ENCODE results near the gene SEPTIN2.

The SEPTIN2 gene

GRCh38 chr2:241273210-241274020 lies 42.3 kb upstream of the SEPTIN2 start:
- Histone ChIP-seq H3K79me2 (ENCODE audit: control insufficient read depth, insufficient read depth, low read length, poor library complexity) (peaks cover 23% of the 10 kb centered on the region), H3K9me3 (ENCODE audit: insufficient read depth, low read depth, low read length) (no peaks in the 10 kb centered on the region), H3K18ac (ENCODE audit: low read length) (no peak overlapping the region), H3K36me3 (ENCODE audit: control insufficient read depth in 1 of 2, insufficient read depth in 2 of 2, low read length in 2 of 2) (peaks cover 2 to 5% of the 10 kb centered on the region in 2 experiments), H2AFZ (ENCODE audit: insufficient read depth, low read length, poor library complexity) (no peak overlapping the region), H3K9ac (ENCODE audit: low read length) (peak overlapping the region; percentile 12), H3K14ac (ENCODE audit: low read length) (no peak overlapping the region), H4K8ac (ENCODE audit: low read depth, low read length) (peak overlapping the region; percentile 2), H3K23ac (ENCODE audit: low read length) (no peak overlapping the region), H2AK5ac (ENCODE audit: low read length) (no peak overlapping the region), H3K27me3 (ENCODE audit: insufficient read depth, low read length) (no peaks in the 10 kb centered on the region), H3K4me2 (ENCODE audit: low read length) (peak overlapping the region; percentile 79), H4K91ac (ENCODE audit: low read depth, low read length) (no peak overlapping the region), H3K4ac (ENCODE audit: low read depth, low read length) (peak overlapping the region; percentile 2), H3K4me1 (ENCODE audit: control insufficient read depth in 1 of 2, insufficient read depth in 2 of 2, low read length in 2 of 2) (peaks cover 19 to 26% of the 10 kb centered on the region in 2 experiments), H3K27ac (ENCODE audit: low read depth, low read length) (peak overlapping the region; percentile 27), H2BK120ac (ENCODE audit: insufficient read depth, low read length, poor library complexity) (no peak overlapping the region), H3K79me1 (ENCODE audit: low read length) (peaks cover 12% of the 10 kb centered on the region), H2BK12ac (ENCODE audit: low read length) (no peak overlapping the region), H4K12ac (ENCODE audit: low read depth, low read length) (peak overlapping the region; percentile 2), H2BK5ac (ENCODE audit: low read depth, low read length, poor library complexity) (no peak overlapping the region), H3K4me3 (ENCODE audit: low read depth, low read length) (peak overlapping the region; percentile 92)
- WGBS (ENCODE audit: extremely low coverage, insufficient coverage, insufficient read length), result 100% methylated on average over 1 of the region's 21 CpGs
- peak in 1 of 2 donors; percentile 23 for DNase-seq

- Histone ChIP-seq H4K12ac (ENCODE audit: low read depth, low read length) (no peak overlapping the region), H4K91ac (ENCODE audit: low read depth, low read length) (no peak overlapping the region), H3K9me3 (ENCODE audit: insufficient read depth, low read depth, low read length) (no peaks in the 10 kb centered on the region), H4K8ac (ENCODE audit: low read depth, low read length) (no peak overlapping the region), H2BK5ac (ENCODE audit: low read depth, low read length, poor library complexity) (no peak overlapping the region), H3K79me1 (ENCODE audit: low read length) (peaks cover 12% of the 10 kb centered on the region), H2AK5ac (ENCODE audit: low read length) (no peak overlapping the region), H2AFZ (ENCODE audit: insufficient read depth, low read length, poor library complexity) (no peak overlapping the region), H3K4me1 (ENCODE audit: control insufficient read depth in 1 of 2, insufficient read depth in 2 of 2, low read length in 2 of 2) (peaks cover 16 to 21% of the 10 kb centered on the region in 2 experiments), H3K23ac (ENCODE audit: low read length) (no peak overlapping the region), H3K79me2 (ENCODE audit: control insufficient read depth, insufficient read depth, low read length, poor library complexity) (peaks cover 23% of the 10 kb centered on the region), H2BK12ac (ENCODE audit: low read length) (no peak overlapping the region), H3K27me3 (ENCODE audit: insufficient read depth, low read length) (no peaks in the 10 kb centered on the region), H3K9ac (ENCODE audit: low read length) (no peak overlapping the region), H3K4ac (ENCODE audit: low read depth, low read length) (no peak overlapping the region), H2BK120ac (ENCODE audit: insufficient read depth, low read length, poor library complexity) (no peak overlapping the region), H3K4me3 (ENCODE audit: low read depth, low read length) (no peak overlapping the region), H3K14ac (ENCODE audit: low read length) (no peak overlapping the region), H3K18ac (ENCODE audit: low read length) (no peak overlapping the region), H3K4me2 (ENCODE audit: low read length) (no peak overlapping the region), H3K27ac (ENCODE audit: low read depth, low read length) (no peak overlapping the region), H3K36me3 (ENCODE audit: control insufficient read depth in 1 of 2, insufficient read depth in 2 of 2, low read length in 2 of 2) (peaks cover 0 to 3% of the 10 kb centered on the region in 2 experiments)
- peak; percentile 75 to 86 for DNase-seq
- no CpG with 5 or more reads among the region's 5 CpGs for WGBS (ENCODE audit: extremely low coverage, insufficient coverage, insufficient read length)
Observed at GRCh38 chr2:241274127-241274526, 41.6 kb upstream of the SEPTIN2 start.

GRCh38 chr2:241275504-241275903 lies 40.2 kb upstream of the SEPTIN2 start:
- no peaks in the 10 kb centered on the region for H3K9me3 ChIP-seq (ENCODE audit: insufficient read depth, low read depth, low read length)
- no peak overlapping the region for H2AK5ac ChIP-seq (ENCODE audit: low read length)
- no peak overlapping the region for H4K91ac ChIP-seq (ENCODE audit: low read depth, low read length)
- no peak overlapping the region for H3K18ac ChIP-seq (ENCODE audit: low read length)
- no peaks in the 10 kb centered on the region for H3K27me3 ChIP-seq (ENCODE audit: insufficient read depth, low read length)
- no peak overlapping the region for H2BK5ac ChIP-seq (ENCODE audit: low read depth, low read length, poor library complexity)
- H4K12ac ChIP-seq (ENCODE audit: low read depth, low read length), result no peak overlapping the region
- peaks cover 7 to 17% of the 10 kb centered on the region in 2 experiments for H3K4me1 ChIP-seq (ENCODE audit: control insufficient read depth in 1 of 2, insufficient read depth in 2 of 2, low read length in 2 of 2)
- no peak overlapping the region for H4K8ac ChIP-seq (ENCODE audit: low read depth, low read length)
- no peak overlapping the region for H3K4ac ChIP-seq (ENCODE audit: low read depth, low read length)
- H2BK120ac ChIP-seq (ENCODE audit: insufficient read depth, low read length, poor library complexity), result no peak overlapping the region
- no peak overlapping the region for H3K27ac ChIP-seq (ENCODE audit: low read depth, low read length)
- DNase-seq, result no peak
- no peak overlapping the region for H3K9ac ChIP-seq (ENCODE audit: low read length)
- no peak overlapping the region for H3K4me3 ChIP-seq (ENCODE audit: low read depth, low read length)
- peaks cover 0 to 2% of the 10 kb centered on the region in 2 experiments for H3K36me3 ChIP-seq (ENCODE audit: control insufficient read depth in 1 of 2, insufficient read depth in 2 of 2, low read length in 2 of 2)
- no peak overlapping the region for H3K23ac ChIP-seq (ENCODE audit: low read length)
- peaks cover 19% of the 10 kb centered on the region for H3K79me2 ChIP-seq (ENCODE audit: control insufficient read depth, insufficient read depth, low read length, poor library complexity)
- H3K4me2 ChIP-seq (ENCODE audit: low read length), result no peak overlapping the region
- no peak overlapping the region for H2BK12ac ChIP-seq (ENCODE audit: low read length)
- H3K14ac ChIP-seq (ENCODE audit: low read length), result no peak overlapping the region
- no CpG with 5 or more reads among the region's 1 CpG for WGBS (ENCODE audit: extremely low coverage, insufficient coverage, insufficient read length)
- H2AFZ ChIP-seq (ENCODE audit: insufficient read depth, low read length, poor library complexity), result no peak overlapping the region
- peaks cover 10% of the 10 kb centered on the region for H3K79me1 ChIP-seq (ENCODE audit: low read length)

DNA sequence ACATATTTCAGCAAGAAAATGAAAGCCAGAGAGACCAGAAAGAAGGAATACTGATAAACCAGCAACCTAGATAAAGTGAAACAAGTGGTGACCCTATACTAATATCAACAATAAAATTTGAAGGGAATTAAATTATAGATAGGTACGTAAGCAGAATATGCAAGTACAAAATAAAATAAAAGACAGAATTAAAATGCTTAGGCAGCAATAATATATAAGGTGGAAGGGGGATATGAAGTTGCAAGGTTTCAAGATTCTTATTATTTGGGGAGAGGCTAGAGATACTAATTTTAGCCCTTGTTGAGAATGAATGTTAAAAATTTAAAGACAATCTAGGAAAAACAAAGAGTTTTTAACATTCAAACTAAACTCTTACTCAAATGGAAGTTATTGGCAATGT lies 39.8 kb upstream of the SEPTIN2 start:
- no peak for DNase-seq

More for the DNA sequence above, 39.8 kb upstream of the SEPTIN2 start:
- no peak overlapping the region for H3K4ac ChIP-seq (ENCODE audit: low read depth, low read length)
- H3K18ac ChIP-seq (ENCODE audit: low read length), result no peak overlapping the region
- no peak overlapping the region for H2AFZ ChIP-seq (ENCODE audit: insufficient read depth, low read length, poor library complexity)
- H3K36me3 ChIP-seq (ENCODE audit: control insufficient read depth in 1 of 2, insufficient read depth in 2 of 2, low read length in 2 of 2), result peaks cover 0 to 2% of the 10 kb centered on the region in 2 experiments
- H2AK5ac ChIP-seq (ENCODE audit: low read length), result no peak overlapping the region
- H3K79me1 ChIP-seq (ENCODE audit: low read length), result peaks cover 9% of the 10 kb centered on the region
- H4K91ac ChIP-seq (ENCODE audit: low read depth, low read length), result no peak overlapping the region
- no peak overlapping the region for H3K9ac ChIP-seq (ENCODE audit: low read length)
- H3K4me1 ChIP-seq (ENCODE audit: control insufficient read depth in 1 of 2, insufficient read depth in 2 of 2, low read length in 2 of 2), result peaks cover 4 to 13% of the 10 kb centered on the region in 2 experiments
- H2BK120ac ChIP-seq (ENCODE audit: insufficient read depth, low read length, poor library complexity), result no peak overlapping the region
- H2BK5ac ChIP-seq (ENCODE audit: low read depth, low read length, poor library complexity), result no peak overlapping the region
- H3K27me3 ChIP-seq (ENCODE audit: insufficient read depth, low read length), result no peaks in the 10 kb centered on the region
- H3K23ac ChIP-seq (ENCODE audit: low read length), result no peak overlapping the region
- WGBS (ENCODE audit: extremely low coverage, insufficient coverage, insufficient read length), result no CpG with 5 or more reads among the region's 1 CpG
- H3K4me2 ChIP-seq (ENCODE audit: low read length), result no peak overlapping the region
- H4K12ac ChIP-seq (ENCODE audit: low read depth, low read length), result no peak overlapping the region
- H3K4me3 ChIP-seq (ENCODE audit: low read depth, low read length), result no peak overlapping the region
- H4K8ac ChIP-seq (ENCODE audit: low read depth, low read length), result no peak overlapping the region
- no peak overlapping the region for H3K14ac ChIP-seq (ENCODE audit: low read length)
- H2BK12ac ChIP-seq (ENCODE audit: low read length), result no peak overlapping the region
- H3K9me3 ChIP-seq (ENCODE audit: insufficient read depth, low read depth, low read length), result no peaks in the 10 kb centered on the region
- no peak overlapping the region for H3K27ac ChIP-seq (ENCODE audit: low read depth, low read length)
- H3K79me2 ChIP-seq (ENCODE audit: control insufficient read depth, insufficient read depth, low read length, poor library complexity), result peaks cover 15% of the 10 kb centered on the region

Measured in trophoblast cell (in vitro differentiated cells and primary cell).